ENCODE results near the gene DCUN1D1.

The DCUN1D1 gene

GRCh38 chr3:182937293-182938051 is 42.9 kb downstream of the DCUN1D1 start:
- DNase-seq (ENCODE audit: low read depth in 4 of 4, low spot score in 1 of 4), result no peak

GRCh38 chr3:182936918-182937285 is 43.4 kb downstream of the DCUN1D1 start:
- DNase-seq (ENCODE audit: low read depth in 4 of 4, low spot score in 1 of 4), result no peak

GRCh38 chr3:182936239-182936917 is 44.0 kb downstream of the DCUN1D1 start:
- no peak for DNase-seq (ENCODE audit: low read depth in 4 of 4, low spot score in 1 of 4)

- no peak for DNase-seq (ENCODE audit: low read depth in 4 of 4, low spot score in 1 of 4)
Measured at GRCh38 chr3:182935803-182936202, 44.5 kb downstream of the DCUN1D1 start.

- no peak for DNase-seq (ENCODE audit: low read depth in 4 of 4, low spot score in 1 of 4)
Measured at GRCh38 chr3:182925944-182926337, 54.4 kb downstream of the DCUN1D1 start.

GRCh38 chr3:182925330-182925943 is 54.9 kb downstream of the DCUN1D1 start:
- no peak for DNase-seq (ENCODE audit: low read depth in 4 of 4, low spot score in 1 of 4)

GRCh38 chr3:182921665-182922355 is 58.5 kb downstream of the DCUN1D1 start:
- DNase-seq (ENCODE audit: low read depth in 4 of 4, low spot score in 1 of 4), result no peak

GRCh38 chr3:182920515-182921084 is 59.7 kb downstream of the DCUN1D1 start:
- no peak for DNase-seq (ENCODE audit: low read depth in 4 of 4, low spot score in 1 of 4)

GRCh38 chr3:182919866-182920357 is 60.4 kb downstream of the DCUN1D1 start:
- DNase-seq (ENCODE audit: low read depth in 4 of 4, low spot score in 1 of 4), result no peak

GRCh38 chr3:182917134-182917533 is 63.2 kb downstream of the DCUN1D1 start:
- DNase-seq (ENCODE audit: low read depth in 4 of 4, low spot score in 1 of 4), result no peak

- DNase-seq (ENCODE audit: low read depth in 4 of 4, low spot score in 1 of 4), result no peak
Measured at GRCh38 chr3:182914341-182914740, 66.0 kb downstream of the DCUN1D1 start.

GRCh38 chr3:182913889-182914288 is 66.4 kb downstream of the DCUN1D1 start:
- DNase-seq (ENCODE audit: low read depth in 4 of 4, low spot score in 1 of 4), result no peak

- DNase-seq (ENCODE audit: low read depth in 4 of 4, low spot score in 1 of 4), result no peak
Measured at GRCh38 chr3:182912474-182912873, 67.9 kb downstream of the DCUN1D1 start.

- no peak for DNase-seq (ENCODE audit: low read depth in 4 of 4, low spot score in 1 of 4)
Measured at GRCh38 chr3:182911782-182912111, 68.6 kb downstream of the DCUN1D1 start.

- DNase-seq (ENCODE audit: low read depth in 4 of 4, low spot score in 1 of 4), result no peak
Measured at GRCh38 chr3:182910936-182911781, 69.2 kb downstream of the DCUN1D1 start.

- no peak for DNase-seq (ENCODE audit: low read depth in 4 of 4, low spot score in 1 of 4)
Measured at GRCh38 chr3:182909318-182910040, 70.9 kb downstream of the DCUN1D1 start.

GRCh38 chr3:182908471-182908870 is 71.9 kb downstream of the DCUN1D1 start:
- DNase-seq (ENCODE audit: low read depth in 4 of 4, low spot score in 1 of 4), result no peak

GRCh38 chr3:182906036-182906435 is 74.3 kb downstream of the DCUN1D1 start:
- no peak for DNase-seq (ENCODE audit: low read depth in 4 of 4, low spot score in 1 of 4)

- DNase-seq (ENCODE audit: low read depth in 4 of 4, low spot score in 1 of 4), result no peak
Measured at GRCh38 chr3:182905623-182906022, 74.7 kb downstream of the DCUN1D1 start.

GRCh38 chr3:182904164-182904563 is 76.2 kb downstream of the DCUN1D1 start:
- no peak for DNase-seq (ENCODE audit: low read depth in 4 of 4, low spot score in 1 of 4)
